Esophagus squamous epithelium (tissue), 4 donors: ENCODE data around the gene A2ML1.
"Not testable (repeated sequence)": the region's sequence is repeated elsewhere in the genome, so short reads cannot be mapped to it uniquely, and the experiment has no call there.

Source experiments
- CTCF ChIP-seq, 6 experiments: fragments of 450-650 bp in 4 of 6; fragments of 200-600 bp in 2 of 6; sonication (generic) in 2 of 6; IDR thresholded peaks; one replicate each; pipeline ENCODE4 v1.5.1; 2016 to 2019; ENCODE audit warnings: antibody characterized with exemption in 6 of 6, mild to moderate bottlenecking in 4 of 6, moderate library complexity in 4 of 6
- POLR2A ChIP-seq, 4 donors: fragments of 450-650 bp; IDR thresholded peaks; one replicate each; pipeline ENCODE4 v1.6.1; 2017; ENCODE audit warnings: antibody characterized with exemption in 4 of 4, mild to moderate bottlenecking in 4 of 4, moderate library complexity in 3 of 4

GRCh38 chr12:8805487-8805886 is 16.9 kb upstream of the A2ML1 start:
- TF ChIP-seq CTCF, POLR2A (IDR thresholded peaks at IDR 0.05): not testable (repeated sequence)
